OCI-LY1 (cell line): ENCODE data around the gene GPR143.
"Not testable (repeated sequence)": the region's sequence is repeated elsewhere in the genome, so short reads cannot be mapped to it uniquely, and the experiment has no call there.

Experiments
- H2AFZ ChIP-seq: fragments of 200-600 bp; sonication (generic), shearing (Covaris generic); 2 replicates; pipeline ENCODE4 v1.6.0; 2014; ENCODE audit warnings: antibody characterized with exemption, mild to moderate bottlenecking, low read length
- H3F3A ChIP-seq: fragments of 200-600 bp; sonication (generic), shearing (Covaris generic); 2 replicates; pipeline ENCODE4 v1.6.0; 2014; ENCODE audit warnings: mild to moderate bottlenecking, antibody characterized with exemption, low read length, moderate library complexity; ENCODE audit not compliant: insufficient read depth
- H3K27ac ChIP-seq: fragments of 200-600 bp; sonication (generic); 2 replicates; pipeline ENCODE4 v1.5.1; 2014; ENCODE audit warnings: low read length, mixed run types, mild to moderate bottlenecking, low read depth; ENCODE audit not compliant: poor library complexity, severe bottlenecking
- H3K27me3 ChIP-seq: fragments of 200-600 bp; sonication (generic); 2 replicates; pipeline ENCODE4 v1.6.0; 2014; ENCODE audit warnings: antibody characterized with exemption, mild to moderate bottlenecking, low read length, moderate library complexity; ENCODE audit not compliant: insufficient read depth
- H3K36me3 ChIP-seq: fragments of 200-600 bp; sonication (generic); 2 replicates; pipeline ENCODE4 v1.6.1; 2014; ENCODE audit warnings: mild to moderate bottlenecking, antibody characterized with exemption, low read length, moderate library complexity, mixed read lengths; ENCODE audit not compliant: insufficient read depth
- H3K4me1 ChIP-seq: fragments of 200-600 bp; sonication (generic); 2 replicates; pipeline ENCODE4 v1.5.1; 2014; ENCODE audit warnings: mild to moderate bottlenecking, low read length, moderate library complexity; ENCODE audit not compliant: insufficient read depth, severe bottlenecking
- H3K4me2 ChIP-seq: fragments of 200-600 bp; sonication (generic), shearing (Covaris generic); 2 replicates; pipeline ENCODE4 v1.6.1; 2014; ENCODE audit warnings: low read length
- H3K4me3 ChIP-seq: fragments of 200-600 bp; sonication (generic); 2 replicates; pipeline ENCODE4 v1.5.1; 2014; ENCODE audit warnings: low read length, low read depth, mild to moderate bottlenecking, mixed read lengths; ENCODE audit not compliant: poor library complexity, severe bottlenecking
- H3K79me2 ChIP-seq: fragments of 200-600 bp; shearing (Covaris generic); 2 replicates; pipeline ENCODE4 v1.6.1; 2016; ENCODE audit warnings: mixed run types, low read length, mixed read lengths; ENCODE audit not compliant: insufficient read depth
- H3K9ac ChIP-seq: fragments of 200-600 bp; sonication (generic), shearing (Covaris generic); 2 replicates; pipeline ENCODE4 v1.6.1; 2014; ENCODE audit warnings: mild to moderate bottlenecking, low read length, mixed read lengths
- H3K9me2 ChIP-seq: fragments of 200-600 bp; sonication (generic), shearing (Covaris generic); 2 replicates; pipeline ENCODE4 v1.6.1; 2014; ENCODE audit warnings: low read depth, mild to moderate bottlenecking, low read length, mixed read lengths
- H3K9me3 ChIP-seq: fragments of 200-600 bp; shearing (Covaris generic); 2 replicates; pipeline ENCODE4 v1.6.1; 2014; ENCODE audit warnings: low read length, mixed read lengths
- H4K20me1 ChIP-seq: fragments of 200-600 bp; sonication (generic), shearing (Covaris generic); 2 replicates; pipeline ENCODE4 v1.6.0; 2016; ENCODE audit warnings: mild to moderate bottlenecking, low read length; ENCODE audit not compliant: insufficient read depth
- CTCF ChIP-seq: fragments of 200-600 bp; sonication (generic), shearing (Covaris generic); IDR thresholded peaks from 2 replicates; pipeline ENCODE4 v1.5.1; 2017; ENCODE audit warnings: mild to moderate bottlenecking, antibody characterized with exemption, low read length, moderate library complexity, mixed read lengths
- EZH2 ChIP-seq: fragments of 200-600 bp; sonication (generic), shearing (Covaris generic); IDR thresholded peaks from 2 replicates; pipeline ENCODE4 v1.8.0; 2017; ENCODE audit warnings: borderline replicate concordance, mixed run types, mild to moderate bottlenecking, antibody characterized with exemption, low read length, moderate library complexity, mixed read lengths

Gene GPR143

GRCh38 chrX:9770319-9770718, 4.7 kb upstream of the GPR143 start:
- Histone ChIP-seq H4K20me1 (no peaks in the 10 kb centered on the region), H3K4me3 (no peak overlapping the region), H3K9me2 (no peaks in the 10 kb centered on the region), H3K36me3 (no peaks in the 10 kb centered on the region), H3K9me3 (no peaks in the 10 kb centered on the region), H3K9ac (no peak overlapping the region), H3K4me1 (no peaks in the 10 kb centered on the region), H3K4me2 (no peak overlapping the region), H2AFZ (no peak overlapping the region), H3K27ac (no peak overlapping the region), H3F3A (no peaks in the 10 kb centered on the region), H3K79me2 (no peaks in the 10 kb centered on the region), H3K27me3 (no peaks in the 10 kb centered on the region)
- TF ChIP-seq EZH2 (no peak), CTCF (no peak)

- not testable (repeated sequence) for H3K9ac ChIP-seq, H3K9me2 ChIP-seq, H3K4me2 ChIP-seq, H4K20me1 ChIP-seq, H3K4me1 ChIP-seq, H2AFZ ChIP-seq, H3K79me2 ChIP-seq, H3K27me3 ChIP-seq, H3K27ac ChIP-seq, H3F3A ChIP-seq, H3K4me3 ChIP-seq, H3K36me3 ChIP-seq, H3K9me3 ChIP-seq
Observed at GRCh38 chrX:9768321-9768839, 2.7 kb upstream of the GPR143 start.

GRCh38 chrX:9767375-9767774, 1.7 kb upstream of the GPR143 start:
- Histone ChIP-seq H3K79me2 (no peaks in the 10 kb centered on the region), H3K4me2 (no peak overlapping the region), H2AFZ (no peak overlapping the region), H3K9ac (no peak overlapping the region), H3K4me1 (no peaks in the 10 kb centered on the region), H3K9me3 (no peaks in the 10 kb centered on the region), H3K9me2 (no peaks in the 10 kb centered on the region), H3K36me3 (no peaks in the 10 kb centered on the region), H4K20me1 (no peaks in the 10 kb centered on the region), H3K27me3 (no peaks in the 10 kb centered on the region), H3K4me3 (no peak overlapping the region), H3K27ac (no peak overlapping the region), H3F3A (no peaks in the 10 kb centered on the region)
- no peak for TF ChIP-seq EZH2
- no peak for TF ChIP-seq CTCF

- Histone ChIP-seq H3K9ac (no peak overlapping the region), H3K79me2 (no peaks in the 10 kb centered on the region), H3K9me3 (no peaks in the 10 kb centered on the region), H3K4me2 (no peak overlapping the region), H3F3A (no peaks in the 10 kb centered on the region), H3K27ac (no peak overlapping the region), H3K9me2 (no peaks in the 10 kb centered on the region), H3K36me3 (no peaks in the 10 kb centered on the region), H3K4me1 (no peaks in the 10 kb centered on the region), H4K20me1 (no peaks in the 10 kb centered on the region), H3K27me3 (no peaks in the 10 kb centered on the region), H3K4me3 (no peak overlapping the region), H2AFZ (no peak overlapping the region)
- TF ChIP-seq CTCF (no peak), EZH2 (no peak)
Observed at GRCh38 chrX:9765072-9765736, 443 bp downstream of the GPR143 start.
